Prostate gland (tissue), 2 donors: Measurements from ENCODE around the gene RASGRP1.

ENCODE experiments used
- CTCF ChIP-seq, 4 experiments: fragments of 200-600 bp in 2 of 4; fragments of 450-650 bp in 2 of 4; sonication (generic) in 2 of 4; IDR thresholded peaks; 1 replicate in 3 of 4; 2 replicates in 1 of 4; pipeline ENCODE4 v1.5.1; 2016 to 2019; ENCODE audit warnings: antibody characterized with exemption in 4 of 4, mild to moderate bottlenecking in 2 of 4, moderate library complexity in 2 of 4
- POLR2A ChIP-seq: fragments of 450-650 bp; IDR thresholded peaks from one replicate; pipeline ENCODE4 v1.6.1; 2016; ENCODE audit warnings: antibody characterized with exemption, mild to moderate bottlenecking

- no peak for TF ChIP-seq CTCF (IDR thresholded peaks at IDR 0.05)
- no peak for TF ChIP-seq POLR2A
Measured at GRCh38 chr15:38477637-38478036, 87.0 kb downstream of the RASGRP1 start.
